Measurements from ENCODE around the gene AREG.

- TF ChIP-seq, protein P1, sequence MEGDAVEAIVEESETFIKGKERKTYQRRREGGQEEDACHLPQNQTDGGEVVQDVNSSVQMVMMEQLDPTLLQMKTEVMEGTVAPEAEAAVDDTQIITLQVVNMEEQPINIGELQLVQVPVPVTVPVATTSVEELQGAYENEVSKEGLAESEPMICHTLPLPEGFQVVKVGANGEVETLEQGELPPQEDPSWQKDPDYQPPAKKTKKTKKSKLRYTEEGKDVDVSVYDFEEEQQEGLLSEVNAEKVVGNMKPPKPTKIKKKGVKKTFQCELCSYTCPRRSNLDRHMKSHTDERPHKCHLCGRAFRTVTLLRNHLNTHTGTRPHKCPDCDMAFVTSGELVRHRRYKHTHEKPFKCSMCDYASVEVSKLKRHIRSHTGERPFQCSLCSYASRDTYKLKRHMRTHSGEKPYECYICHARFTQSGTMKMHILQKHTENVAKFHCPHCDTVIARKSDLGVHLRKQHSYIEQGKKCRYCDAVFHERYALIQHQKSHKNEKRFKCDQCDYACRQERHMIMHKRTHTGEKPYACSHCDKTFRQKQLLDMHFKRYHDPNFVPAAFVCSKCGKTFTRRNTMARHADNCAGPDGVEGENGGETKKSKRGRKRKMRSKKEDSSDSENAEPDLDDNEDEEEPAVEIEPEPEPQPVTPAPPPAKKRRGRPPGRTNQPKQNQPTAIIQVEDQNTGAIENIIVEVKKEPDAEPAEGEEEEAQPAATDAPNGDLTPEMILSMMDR (IDR thresholded peaks at IDR 0.05; ENCODE audit: low read length) = no peak
- no peak for TF ChIP-seq EZH2 (optimal IDR thresholded peaks at IDR 0.05; ENCODE audit: low read depth, low read length)
Observed at GRCh38 chr4:74483226-74483911, 38.4 kb downstream of the AREG start.
